Gastroesophageal sphincter (tissue), 4 donors: Measurements from ENCODE around the gene CCDC124. TPM values are rescaled to one million over a fixed set of nuclear protein-coding genes. Genes with fewer than 3 reads are reported as not detected.

Experiments
- ATAC-seq: fragments of 150-250 bp; one replicate; pipeline ENCODE4 v1.9.1; 2016; ENCODE audit warnings: mild to moderate bottlenecking, moderate library complexity
- H3K27ac ChIP-seq, 4 donors: fragments of 200-600 bp; sonication (generic) in 3 of 4; 1 replicate in 3 of 4; 2 replicates in 1 of 4; pipeline ENCODE4 v1.5.1; 2016 to 2019
- H3K27me3 ChIP-seq: fragments of 200-600 bp; sonication (generic); one replicate; pipeline ENCODE4 v1.5.1; 2019
- H3K36me3 ChIP-seq, 2 donors: fragments of 200-600 bp; sonication (generic); one replicate each; pipeline ENCODE4 v1.5.1; 2019; ENCODE audit warnings: control low read depth in 1 of 2
- H3K4me1 ChIP-seq, 3 donors: fragments of 200-600 bp; sonication (generic); 1 replicate in 2 of 3; 2 replicates in 1 of 3; pipeline ENCODE4 v1.5.1; 2016 to 2019; ENCODE audit warnings: control low read depth in 2 of 3
- H3K4me3 ChIP-seq, 2 donors: fragments of 200-600 bp; sonication (generic); one replicate each; pipeline ENCODE4 v1.5.1; 2019; ENCODE audit warnings: mild to moderate bottlenecking in 1 of 2, moderate library complexity in 1 of 2
- H3K9me3 ChIP-seq, 3 donors: fragments of 200-600 bp; sonication (generic); one replicate each; pipeline ENCODE4 v1.5.1; 2017 to 2019; ENCODE audit warnings: control low read depth in 2 of 3
- CTCF ChIP-seq, 4 experiments: fragments of 200-600 bp in 2 of 4; fragments of 450-650 bp in 2 of 4; sonication (generic) in 1 of 4; IDR thresholded peaks; one replicate each; pipeline ENCODE4 v1.5.1; 2017 to 2019; ENCODE audit warnings: antibody characterized with exemption in 4 of 4, mild to moderate bottlenecking in 2 of 4, moderate library complexity in 2 of 4
- EP300 ChIP-seq: sonication (generic); formaldehyde crosslinking; IDR thresholded peaks from one replicate; pipeline ENCODE4 v1.6.1; 2017; ENCODE audit warnings: antibody characterized with exemption, mild to moderate bottlenecking
- POLR2A ChIP-seq, 2 donors: fragments of 450-650 bp; IDR thresholded peaks; one replicate each; pipeline ENCODE4 v1.6.1; 2017; ENCODE audit warnings: antibody characterized with exemption in 2 of 2, mild to moderate bottlenecking in 2 of 2, moderate library complexity in 1 of 2
- POLR2AphosphoS5 ChIP-seq: sonication (generic); formaldehyde crosslinking; IDR thresholded peaks from one replicate; pipeline ENCODE4 v1.6.1; 2017; ENCODE audit warnings: antibody characterized with exemption
- WGBS, 2 donors: methylation state at CpG; one replicate each; pipeline ENCODE4 v1.1.5; 2018; ENCODE audit warnings: low coverage in 1 of 2; 5-methylcytosine and 5-hydroxymethylcytosine counted together
- total RNA-seq, 4 donors: library from RNA; depleted of rRNA; stranded (reverse); fragments of >200 nt; gene quantifications; one replicate each; pipeline ENCODE4 v1.1.0, GENCODE V29; 2016

CCDC124 gene
- total RNA-seq, 4 donors from 2014 or later: 48.1 to 75.9 (median 56.6) TPM

GRCh38 chr19:17951990-17952976, 19.5 kb downstream of the CCDC124 start:
- Histone ChIP-seq H3K9me3 (no peaks in the 10 kb centered on the region), H3K4me3 (peak overlapping the region in 1 of 2 donors; percentile 12), H3K4me1 (peaks cover 0 to 53% (median 30%) of the 10 kb centered on the region in 3 donors), H3K27me3 (peaks cover 86% of the 10 kb centered on the region), H3K36me3 (no peaks in the 10 kb centered on the region), H3K27ac (no peak overlapping the region)
- WGBS, 2 donors: 0% methylated on average over 1 of the region's 68 CpGs; no CpG with 5 or more reads in 1 of the 2 donors
- ATAC-seq: no peak
- TF ChIP-seq POLR2AphosphoS5: no peak
- no peak for TF ChIP-seq CTCF (IDR thresholded peaks at IDR 0.05)
- no peak for TF ChIP-seq EP300
- no peak for TF ChIP-seq POLR2A (IDR thresholded peaks at IDR 0.05)

- Histone ChIP-seq H3K27me3 (peaks cover 97% of the 10 kb centered on the region), H3K4me1 (peaks cover 0 to 45% (median 30%) of the 10 kb centered on the region in 3 donors), H3K36me3 (no peaks in the 10 kb centered on the region), H3K4me3 (no peak overlapping the region), H3K27ac (no peak overlapping the region), H3K9me3 (no peaks in the 10 kb centered on the region)
- WGBS, 2 donors: 56% methylated on average over 5 of the region's 7 CpGs; no CpG with 5 or more reads in 1 of the 2 donors
- no peak for TF ChIP-seq EP300
- TF ChIP-seq POLR2A (IDR thresholded peaks at IDR 0.05): no peak
- no peak for TF ChIP-seq CTCF (IDR thresholded peaks at IDR 0.05)
- no peak for TF ChIP-seq POLR2AphosphoS5
- ATAC-seq: no peak
Measured at GRCh38 chr19:17953316-17953801, 20.5 kb downstream of the CCDC124 start.

- H3K4me3 ChIP-seq: no peak overlapping the region
- 55 to 80% methylated on average over 2 of the region's 4 CpGs for WGBS, 2 donors
- H3K4me1 ChIP-seq: peaks cover 0 to 40% (median 26%) of the 10 kb centered on the region in 3 donors
- peaks cover 93% of the 10 kb centered on the region for H3K27me3 ChIP-seq
- no peak for ATAC-seq
- no peak for TF ChIP-seq POLR2A (IDR thresholded peaks at IDR 0.05)
- no peak for TF ChIP-seq EP300
- no peak for TF ChIP-seq CTCF (IDR thresholded peaks at IDR 0.05)
- no peak for TF ChIP-seq POLR2AphosphoS5
- no peak overlapping the region for H3K27ac ChIP-seq
- H3K36me3 ChIP-seq: no peaks in the 10 kb centered on the region
- H3K9me3 ChIP-seq: no peaks in the 10 kb centered on the region
Measured at GRCh38 chr19:17953869-17954268, 21.1 kb downstream of the CCDC124 start.

GRCh38 chr19:17954401-17954800, 21.6 kb downstream of the CCDC124 start:
- Histone ChIP-seq H3K4me3 (no peak overlapping the region), H3K27ac (no peak overlapping the region), H3K36me3 (no peaks in the 10 kb centered on the region), H3K4me1 (peaks cover 0 to 35% (median 25%) of the 10 kb centered on the region in 3 donors), H3K9me3 (no peaks in the 10 kb centered on the region), H3K27me3 (peaks cover 88% of the 10 kb centered on the region)
- no CpG with 5 or more reads among the region's 7 CpGs for WGBS, 2 donors
- TF ChIP-seq CTCF (IDR thresholded peaks at IDR 0.05) (no peak), POLR2AphosphoS5 (no peak), EP300 (no peak), POLR2A (IDR thresholded peaks at IDR 0.05) (no peak)
- ATAC-seq: no peak
